ENCODE results near the gene PARD3.

Gene PARD3

GRCh38 chr10:34736976-34737771, 77.9 kb downstream of the PARD3 start:
- no peak for DNase-seq

DNA sequence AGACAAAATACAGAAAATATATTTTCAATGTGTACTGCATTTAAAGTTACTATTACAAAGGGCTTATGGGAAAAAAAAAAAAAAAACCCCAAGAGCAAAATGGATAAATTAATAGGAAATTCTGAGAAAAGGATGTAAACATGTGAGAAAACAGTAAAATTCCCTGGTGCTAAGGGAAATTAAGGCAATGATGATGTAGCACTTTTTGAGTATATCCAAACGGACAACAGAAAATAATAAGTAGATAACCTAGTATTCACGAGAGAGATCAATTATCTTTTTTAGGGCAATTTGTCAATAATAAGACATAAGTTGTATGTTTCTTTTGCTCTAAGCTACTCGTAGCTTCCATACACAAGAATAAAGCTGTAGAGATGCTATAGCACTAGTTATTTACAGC, 80.2 kb downstream of the PARD3 start:
- no peak for DNase-seq

- peak in 2 of 3 donors; percentile 16 to 44 for DNase-seq
Measured at GRCh38 chr10:34732926-34733325, 82.2 kb downstream of the PARD3 start.

DNA sequence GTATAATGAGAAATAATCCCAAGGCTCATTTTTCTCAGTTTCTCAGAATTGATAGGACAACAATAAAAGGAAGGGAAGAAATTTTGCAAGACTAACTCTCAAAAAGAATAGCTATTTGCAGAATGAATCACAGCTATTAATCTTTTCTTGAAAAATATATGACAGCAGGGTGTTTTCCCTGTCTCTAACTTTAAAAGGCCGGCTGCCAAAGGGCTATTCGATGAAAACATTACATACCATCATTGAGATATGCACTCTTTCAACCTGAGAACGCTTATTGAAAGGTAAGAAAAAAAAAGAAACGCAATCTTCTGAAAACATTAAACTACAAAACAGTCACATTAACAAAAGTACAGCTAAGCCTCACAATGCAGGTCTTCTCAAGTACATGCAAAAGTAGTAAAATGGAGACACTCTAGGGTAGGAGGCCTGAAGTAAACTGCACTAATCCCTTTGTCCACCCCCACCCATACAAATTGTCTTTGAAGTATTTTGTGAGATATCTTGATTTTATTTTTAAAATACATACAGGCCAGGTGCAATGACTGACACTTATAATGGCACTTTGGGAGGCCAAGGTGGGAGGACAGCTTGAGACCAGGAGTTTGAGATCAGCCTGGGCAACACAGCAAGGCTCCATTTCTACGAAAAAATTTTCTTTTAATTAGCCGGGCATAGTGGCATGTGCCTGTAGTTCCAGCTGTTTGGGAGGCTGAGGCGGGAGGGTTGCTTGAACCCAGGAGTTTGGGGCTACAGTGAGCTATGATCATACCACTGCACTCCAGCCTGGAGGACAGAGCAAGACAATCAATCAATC, 83.0 kb downstream of the PARD3 start:
- no peak for DNase-seq

DNA sequence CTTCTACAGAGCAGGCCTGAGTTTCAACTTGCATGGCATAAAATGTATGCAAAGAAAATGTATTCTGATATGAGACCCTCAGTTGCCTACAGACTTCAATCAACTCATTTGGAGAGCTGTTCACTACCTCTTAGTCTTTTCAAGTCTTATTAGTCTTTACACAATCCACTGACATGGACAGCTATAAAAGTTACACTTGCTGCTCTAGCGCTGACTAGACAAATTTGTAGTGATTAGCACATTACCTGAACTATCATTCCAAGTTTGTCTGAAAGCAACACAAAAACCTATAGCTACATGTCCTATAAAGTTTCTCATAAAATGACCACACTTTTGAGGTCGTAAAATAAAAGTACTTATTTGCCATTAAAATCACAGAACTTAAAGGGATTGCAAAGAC, 83.9 kb downstream of the PARD3 start:
- DNase-seq = no peak

DNA sequence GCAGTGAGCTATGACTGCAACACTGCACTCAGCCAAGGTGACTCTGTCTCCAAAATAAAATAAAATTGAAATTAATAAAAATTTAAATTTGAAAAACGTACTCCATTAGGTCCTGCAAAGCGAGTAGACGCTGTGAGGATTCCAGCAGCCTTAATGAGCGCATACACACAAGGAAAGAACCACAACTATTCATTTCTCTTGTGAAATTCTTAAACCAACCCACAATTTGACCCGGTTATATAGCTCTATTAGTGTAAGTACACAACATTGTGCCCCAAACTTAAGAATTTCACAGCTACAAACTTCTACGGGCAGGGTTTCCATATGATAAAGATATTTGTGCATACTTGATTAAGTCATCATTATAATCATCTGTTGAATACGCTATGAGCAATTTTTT, 84.4 kb downstream of the PARD3 start:
- no peak for DNase-seq

DNA sequence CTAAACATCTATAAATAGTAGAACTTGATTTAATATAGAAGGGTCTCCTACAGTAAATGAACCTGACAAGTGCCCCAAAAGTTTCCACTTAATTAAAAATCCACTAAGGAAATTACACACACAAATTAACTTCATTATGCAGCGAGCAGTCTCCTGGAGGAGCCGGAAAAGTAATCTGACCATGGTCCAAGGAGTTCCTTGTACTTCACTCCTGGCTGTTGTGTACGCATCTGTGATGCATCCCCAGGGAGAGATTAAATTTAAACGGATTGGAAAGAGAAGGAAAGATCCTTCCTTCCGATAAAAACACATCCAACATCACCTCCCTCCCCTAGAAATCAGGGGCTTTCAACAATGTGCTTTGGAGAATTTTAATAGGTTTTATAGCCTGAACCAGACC, 85.5 kb downstream of the PARD3 start:
- no peak for DNase-seq

DNA sequence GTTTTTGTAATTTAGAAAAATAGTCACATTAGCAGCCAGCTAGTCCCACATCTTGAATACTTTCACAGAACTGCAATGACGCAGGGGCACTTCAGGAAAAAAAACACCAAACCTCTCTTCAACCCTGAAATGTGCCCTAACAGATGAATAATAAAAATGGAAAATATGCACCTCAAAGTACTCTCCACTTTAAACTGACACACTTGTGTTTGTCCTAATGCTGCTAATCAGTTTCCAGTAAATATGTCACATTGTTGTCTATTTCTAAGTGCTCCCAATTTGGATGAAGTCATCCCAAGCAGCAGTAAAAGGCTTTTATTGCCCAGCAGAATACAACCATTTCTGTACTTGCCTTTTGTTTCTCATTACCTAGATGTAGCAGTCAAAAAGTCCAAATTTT, 86.7 kb downstream of the PARD3 start:
- DNase-seq = no peak

DNA sequence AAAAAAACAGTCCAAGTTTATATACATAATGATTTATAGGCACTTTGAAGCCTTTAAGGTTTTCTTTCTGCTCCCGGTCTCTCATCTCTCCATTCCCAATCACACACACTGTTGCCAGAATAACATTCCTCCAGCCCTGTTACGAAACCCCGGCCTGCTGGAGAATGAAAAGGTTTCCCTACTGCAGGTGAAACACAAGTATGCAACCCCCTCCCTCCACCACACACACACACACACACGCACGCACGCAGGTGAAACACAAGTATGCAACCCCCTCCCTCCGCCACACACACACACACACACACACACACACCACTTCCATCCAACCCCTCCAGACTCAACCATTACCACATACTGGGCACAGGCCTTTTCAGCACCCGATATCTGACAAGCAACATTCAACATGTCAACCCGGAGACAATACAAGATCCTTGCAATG, 87.5 kb downstream of the PARD3 start:
- DNase-seq = no peak

- DNase-seq = no peak
Measured at GRCh38 chr10:34726862-34727261, 88.2 kb downstream of the PARD3 start.

- DNase-seq = peak in 1 of 3 donors; percentile 3
Measured at GRCh38 chr10:34723750-34724149, 91.3 kb downstream of the PARD3 start.

DNA sequence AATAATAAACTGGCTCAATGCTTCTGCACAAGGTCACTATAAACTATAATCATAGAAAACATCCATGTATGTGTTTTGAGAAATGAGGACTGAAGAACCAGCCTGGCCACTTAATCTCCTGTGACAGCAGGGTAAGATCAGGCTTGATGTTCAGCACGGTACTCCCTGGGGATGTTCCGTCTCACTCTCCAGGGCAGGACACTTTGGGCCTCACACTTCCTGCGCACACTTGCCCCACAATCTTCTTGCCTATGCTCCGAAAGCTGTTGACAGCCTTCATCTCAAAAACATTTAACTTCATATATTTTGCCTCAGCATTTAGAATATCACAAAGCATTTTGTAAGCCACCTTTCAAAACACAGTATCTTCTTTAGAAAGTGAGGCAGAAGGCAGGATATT, 92.7 kb downstream of the PARD3 start:
- no peak for DNase-seq

DNA sequence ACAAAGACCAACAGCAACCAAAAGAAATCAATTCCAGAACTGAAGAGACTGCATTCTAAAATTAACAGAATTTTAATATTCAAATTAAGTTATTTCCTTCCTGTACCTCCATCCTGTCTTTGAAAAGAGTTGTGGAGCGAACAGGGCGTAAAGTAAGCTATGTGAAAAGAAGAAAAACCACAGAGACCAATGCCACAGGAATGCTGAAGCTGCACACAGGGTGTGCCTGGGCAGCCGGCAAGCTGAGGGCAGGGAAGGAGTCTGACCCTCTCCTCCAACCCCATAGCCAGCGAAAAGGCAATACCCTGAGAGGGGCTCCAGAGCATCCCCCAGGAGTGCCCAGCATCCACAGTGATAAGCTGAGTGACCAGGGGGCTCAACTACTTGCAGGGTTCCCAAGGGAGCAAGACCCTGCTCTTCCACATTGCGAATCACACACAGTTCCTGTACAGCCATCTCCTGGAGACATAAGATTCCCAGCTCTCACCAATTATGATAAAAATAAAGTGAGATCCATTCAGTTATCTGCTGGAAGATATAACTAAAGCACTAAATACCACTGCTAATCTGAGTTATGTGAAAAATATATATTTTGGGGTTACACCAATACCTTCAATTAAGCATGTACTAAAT, 93.8 kb downstream of the PARD3 start:
- DNase-seq = no peak

- DNase-seq = no peak
Measured at GRCh38 chr10:34719746-34720145, 95.3 kb downstream of the PARD3 start.

DNA sequence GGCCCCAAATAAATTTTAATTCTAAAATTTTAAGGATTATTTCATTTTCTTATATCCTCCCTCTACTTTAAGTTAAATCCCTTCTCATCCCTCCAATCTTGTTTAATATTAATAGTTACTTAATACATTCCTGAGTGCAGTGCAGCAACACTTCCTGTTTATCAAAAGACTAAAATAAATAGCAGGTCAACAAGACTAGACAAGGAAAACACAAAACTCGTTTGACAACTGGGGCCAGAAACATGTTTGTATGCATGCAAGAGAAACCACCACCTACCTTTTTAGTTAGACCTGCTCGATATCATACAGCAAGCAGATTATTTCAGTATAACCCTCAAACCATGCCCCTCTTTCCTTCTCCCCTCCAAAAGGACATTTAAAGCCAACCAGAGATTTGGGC, 95.8 kb downstream of the PARD3 start:
- no peak for DNase-seq

GRCh38 chr10:34717429-34717828, 97.7 kb downstream of the PARD3 start:
- no peak for DNase-seq

DNA sequence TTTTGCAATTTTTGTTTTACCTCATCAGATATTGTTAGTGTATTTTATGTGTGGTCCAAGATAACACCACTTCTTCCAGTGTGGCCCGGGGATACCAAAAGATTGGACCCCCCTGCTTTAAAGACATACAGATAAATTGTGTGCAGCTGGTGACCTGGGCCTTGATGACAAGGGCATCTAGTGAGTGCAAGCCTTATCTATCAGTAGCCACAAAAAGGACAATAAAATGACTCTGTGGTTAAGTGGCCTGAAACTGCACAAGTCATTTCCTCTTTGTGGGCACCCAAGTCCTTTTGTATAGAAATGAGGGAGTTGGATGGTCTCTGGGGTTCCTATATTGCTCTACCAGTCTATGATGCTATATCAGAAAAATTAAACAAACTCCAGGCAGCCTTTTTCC, 98.1 kb downstream of the PARD3 start:
- no peak for DNase-seq

- no peak for DNase-seq
Measured at GRCh38 chr10:34716234-34716633, 98.9 kb downstream of the PARD3 start.

GRCh38 chr10:34715511-34716187, 99.4 kb downstream of the PARD3 start:
- DNase-seq = no peak

DNA sequence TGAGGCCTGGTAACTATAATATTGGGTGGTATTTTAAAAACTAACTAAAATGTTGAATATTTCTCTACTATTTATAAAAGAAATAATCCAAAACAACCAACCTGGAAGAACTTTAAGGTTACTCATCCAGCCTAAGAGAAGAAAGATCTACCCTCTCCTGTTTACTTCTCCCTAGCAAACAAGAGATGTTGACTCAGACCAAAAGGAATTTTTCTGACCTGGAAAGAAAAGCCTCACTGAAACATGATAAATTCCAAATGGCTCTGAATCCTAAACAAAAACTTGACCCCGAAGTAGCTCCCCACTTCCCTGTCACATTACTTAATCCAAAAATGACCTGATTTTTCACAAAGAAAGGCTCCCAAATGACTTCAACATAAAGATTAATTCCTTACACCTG, 101.2 kb downstream of the PARD3 start:
- no peak for DNase-seq

- no peak for DNase-seq
Measured at GRCh38 chr10:34711500-34711899, 103.6 kb downstream of the PARD3 start.

- no peak for DNase-seq
Measured at GRCh38 chr10:34710391-34710751, 104.7 kb downstream of the PARD3 start.

Data from suppressor macrophage treated with lipopolysaccharide for 1 hour (primary cell).